Measurements from ENCODE around the gene PRTFDC1.

Gene PRTFDC1

DNA sequence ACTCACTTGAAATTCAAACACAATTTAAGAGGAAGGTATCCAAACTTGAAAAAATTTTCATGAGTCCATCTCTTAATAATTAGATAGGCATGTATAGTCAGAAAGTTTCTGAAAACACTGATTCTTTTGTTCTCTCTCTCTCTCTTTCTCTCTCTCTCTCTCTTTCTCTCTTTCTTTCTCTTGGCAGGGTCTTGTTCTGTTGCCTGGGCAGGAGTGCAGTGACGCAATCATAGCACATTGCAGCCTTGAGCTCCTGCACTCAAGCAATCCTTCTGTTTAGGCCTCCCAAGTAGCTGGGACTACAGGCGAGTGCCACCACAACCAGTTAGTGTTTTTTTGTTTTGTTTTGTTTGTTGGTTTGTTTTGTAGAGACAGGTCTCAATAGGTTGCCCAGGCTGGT lies 59.3 kb downstream of the PRTFDC1 start:
- H3K27ac Mint-ChIP-seq, result no peak overlapping the region

DNA sequence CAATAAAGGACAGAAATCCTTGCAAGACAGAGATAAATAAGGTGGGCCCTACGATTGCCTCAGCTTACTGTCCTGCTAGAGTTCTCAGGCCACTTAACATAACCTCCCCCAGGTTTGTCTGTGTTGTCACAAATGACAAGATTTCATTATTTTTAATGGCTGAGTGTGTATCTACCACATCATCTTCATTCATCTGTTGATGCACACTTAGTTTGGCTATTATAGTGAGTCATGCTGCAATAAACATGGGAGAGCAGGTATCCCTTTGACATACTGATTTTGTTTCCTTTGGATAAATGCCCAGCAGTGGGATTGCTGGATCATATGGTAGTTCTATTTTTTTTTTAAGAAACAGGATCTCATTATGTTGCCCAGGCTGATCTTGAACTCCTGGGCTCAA lies 60.6 kb downstream of the PRTFDC1 start:
- H3K9me3 Mint-ChIP-seq, result peaks cover 7% of the 10 kb centered on the region
- no peak overlapping the region for H3K27ac Mint-ChIP-seq
- no peaks in the 10 kb centered on the region for H3K27me3 Mint-ChIP-seq (ENCODE audit: low read depth)
- H3K36me3 Mint-ChIP-seq (ENCODE audit: low read depth), result peaks cover 9% of the 10 kb centered on the region
- H3K4me1 Mint-ChIP-seq (ENCODE audit: low read depth), result peaks cover 20% of the 10 kb centered on the region
- H3K4me3 Mint-ChIP-seq, result no peak overlapping the region

More for the DNA sequence above, 59.3 kb downstream of the PRTFDC1 start:
- peaks cover 12% of the 10 kb centered on the region for H3K36me3 Mint-ChIP-seq (ENCODE audit: low read depth)
- H3K27me3 Mint-ChIP-seq (ENCODE audit: low read depth), result no peaks in the 10 kb centered on the region
- H3K9me3 Mint-ChIP-seq, result no peaks in the 10 kb centered on the region
- no peak overlapping the region for H3K4me3 Mint-ChIP-seq
- H3K4me1 Mint-ChIP-seq (ENCODE audit: low read depth), result peaks cover 21% of the 10 kb centered on the region

DNA sequence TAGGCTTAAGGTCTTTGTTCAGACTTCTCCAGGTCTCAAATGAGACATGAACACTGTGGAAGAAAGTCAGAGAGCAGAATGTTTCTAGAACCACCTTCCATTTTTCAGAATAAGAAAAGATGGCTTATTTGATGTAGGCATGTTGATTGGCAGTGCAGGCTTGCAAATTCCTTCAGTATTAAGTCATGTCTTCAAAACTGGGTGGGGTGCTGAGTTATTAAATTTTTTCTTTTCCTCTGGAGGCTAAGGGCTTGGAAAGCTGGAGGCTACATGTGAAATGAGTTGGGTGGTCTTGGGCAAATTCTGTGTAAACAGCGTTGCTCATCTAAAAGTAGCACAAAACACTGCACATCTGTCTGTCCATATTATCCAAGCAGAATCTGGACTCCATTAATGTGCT lies 62.8 kb downstream of the PRTFDC1 start:
- Mint-ChIP-seq H3K27ac (no peak overlapping the region), H3K4me3 (no peak overlapping the region), H3K27me3 (ENCODE audit: low read depth) (no peaks in the 10 kb centered on the region), H3K4me1 (ENCODE audit: low read depth) (peaks cover 17% of the 10 kb centered on the region), H3K9me3 (peaks cover 7% of the 10 kb centered on the region), H3K36me3 (ENCODE audit: low read depth) (peaks cover 9% of the 10 kb centered on the region)

DNA sequence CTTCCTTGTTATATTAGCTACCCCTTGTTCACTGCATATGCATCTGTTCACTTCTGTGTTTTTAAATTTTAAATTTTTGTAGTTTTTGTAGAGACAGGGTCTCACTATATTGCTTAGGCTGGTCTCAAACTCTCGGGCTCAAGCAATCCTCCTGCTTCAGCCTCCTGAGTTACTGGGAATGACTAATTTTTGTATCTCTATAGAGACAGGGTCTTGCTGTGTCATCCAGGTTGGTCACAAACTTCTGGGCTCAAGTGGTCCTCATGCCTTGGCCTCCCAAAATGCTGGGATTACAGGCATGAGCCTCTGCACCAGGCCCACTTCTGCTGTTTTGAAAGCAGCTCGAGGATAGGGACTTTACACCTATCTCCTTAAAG lies 64.6 kb downstream of the PRTFDC1 start:
- Mint-ChIP-seq H3K36me3 (ENCODE audit: low read depth) (peaks cover 9% of the 10 kb centered on the region), H3K9me3 (peaks cover 7% of the 10 kb centered on the region), H3K27me3 (ENCODE audit: low read depth) (no peaks in the 10 kb centered on the region), H3K27ac (peak overlapping the region; percentile 88), H3K4me1 (ENCODE audit: low read depth) (peaks cover 18% of the 10 kb centered on the region), H3K4me3 (peak overlapping the region; percentile 73)

DNA sequence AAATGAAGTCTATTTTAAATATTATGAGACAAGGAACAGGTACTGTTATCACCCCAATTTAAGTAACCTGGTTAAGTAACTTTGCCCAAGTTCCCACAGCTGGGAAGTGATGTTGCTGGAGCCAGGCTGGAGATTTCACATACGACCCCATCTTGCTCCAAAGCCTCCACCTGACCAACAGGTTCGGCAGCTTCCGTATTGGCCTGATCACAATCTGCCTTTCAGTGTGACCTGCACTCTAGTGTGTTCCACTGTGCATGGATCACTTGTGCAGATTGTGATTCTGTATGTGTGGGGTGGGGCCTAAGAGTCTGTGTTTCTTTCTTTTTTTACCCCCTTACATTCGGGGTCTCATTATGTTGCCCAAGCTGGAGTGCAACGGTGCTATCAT lies 66.1 kb downstream of the PRTFDC1 start:
- no peak overlapping the region for H3K27ac Mint-ChIP-seq
- H3K9me3 Mint-ChIP-seq, result peaks cover 7% of the 10 kb centered on the region
- peaks cover 23% of the 10 kb centered on the region for H3K4me1 Mint-ChIP-seq (ENCODE audit: low read depth)
- H3K27me3 Mint-ChIP-seq (ENCODE audit: low read depth), result no peaks in the 10 kb centered on the region
- no peak overlapping the region for H3K4me3 Mint-ChIP-seq
- H3K36me3 Mint-ChIP-seq (ENCODE audit: low read depth), result peaks cover 9% of the 10 kb centered on the region

DNA sequence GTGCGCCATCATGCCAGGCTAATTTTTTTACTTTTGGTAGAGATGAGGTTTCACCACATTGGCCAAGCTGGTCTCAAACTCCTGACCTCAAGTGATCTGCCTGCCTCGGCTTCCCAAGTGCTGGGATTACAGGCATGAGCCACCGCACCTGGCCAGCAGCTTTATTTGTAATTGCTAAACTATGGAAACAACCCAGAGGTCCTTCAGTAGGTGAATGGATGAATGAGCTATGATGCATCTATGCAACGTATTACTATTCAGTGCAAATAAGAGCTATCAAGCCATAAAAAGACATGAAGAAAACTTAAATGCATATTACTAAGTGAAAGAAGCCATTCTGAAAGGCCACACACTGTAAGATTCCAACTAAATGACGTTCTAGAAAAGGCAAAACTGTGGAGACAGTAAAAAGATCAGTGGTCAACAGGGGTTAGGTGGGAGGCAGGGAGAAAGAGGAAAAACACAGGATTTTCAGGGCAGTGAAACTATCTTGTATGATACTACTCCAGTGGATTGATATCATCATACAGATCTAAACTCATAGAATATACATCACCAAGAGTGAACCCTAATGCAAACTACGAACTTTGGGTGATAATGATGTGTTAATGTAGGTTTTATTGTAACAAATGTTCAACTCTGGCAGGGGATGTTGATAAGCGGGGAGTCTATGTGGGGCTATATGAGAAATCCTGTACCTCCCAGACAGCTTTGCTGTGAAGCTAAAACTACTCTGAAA lies 66.7 kb downstream of the PRTFDC1 start:
- peaks cover 24% of the 10 kb centered on the region for H3K4me1 Mint-ChIP-seq (ENCODE audit: low read depth)
- no peaks in the 10 kb centered on the region for H3K27me3 Mint-ChIP-seq (ENCODE audit: low read depth)
- no peak overlapping the region for H3K27ac Mint-ChIP-seq
- H3K4me3 Mint-ChIP-seq, result no peak overlapping the region
- H3K36me3 Mint-ChIP-seq (ENCODE audit: low read depth), result peaks cover 9% of the 10 kb centered on the region
- peaks cover 7% of the 10 kb centered on the region for H3K9me3 Mint-ChIP-seq

DNA sequence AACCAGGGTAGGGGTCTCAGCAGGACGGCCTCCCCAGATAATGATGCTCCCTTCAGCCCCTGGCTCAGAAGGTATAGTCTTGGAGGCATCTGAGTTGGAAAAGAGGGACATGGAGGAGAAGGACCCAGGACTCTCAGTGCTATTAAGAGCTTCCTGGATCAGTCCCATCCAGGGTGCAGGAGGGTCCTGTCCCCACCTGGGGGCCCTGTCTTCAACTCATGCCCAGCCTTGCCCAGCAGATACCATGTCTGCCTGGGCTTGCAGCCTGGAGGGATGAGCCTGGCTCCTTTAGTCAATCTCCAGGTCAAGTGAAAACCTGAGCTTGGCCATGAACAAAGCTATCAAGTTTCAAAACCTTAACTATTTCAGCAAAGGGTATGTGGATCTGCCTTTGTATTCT lies 67.6 kb downstream of the PRTFDC1 start:
- peaks cover 24% of the 10 kb centered on the region for H3K4me1 Mint-ChIP-seq (ENCODE audit: low read depth)
- H3K4me3 Mint-ChIP-seq, result no peak overlapping the region

DNA sequence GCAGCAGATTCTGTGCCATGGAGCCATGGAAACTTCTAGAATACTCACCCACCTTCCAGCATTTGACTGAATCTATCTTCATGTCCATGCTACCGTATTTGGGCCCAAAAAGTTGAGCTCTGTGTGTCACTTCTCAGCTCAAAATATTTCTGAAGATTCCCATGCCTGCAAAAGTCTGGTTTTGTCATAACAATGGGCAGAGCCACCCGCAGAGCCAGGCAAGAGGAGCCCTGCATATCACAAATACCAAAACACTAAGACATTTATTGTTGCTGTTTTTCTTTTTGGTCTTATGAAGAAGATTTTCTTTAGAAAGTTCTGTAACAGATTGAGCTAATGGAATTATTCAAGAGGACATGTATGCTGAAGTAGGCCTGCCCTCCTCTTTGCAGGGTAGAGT lies 68.1 kb downstream of the PRTFDC1 start:
- H3K36me3 Mint-ChIP-seq (ENCODE audit: low read depth), result peaks cover 6% of the 10 kb centered on the region
- H3K4me1 Mint-ChIP-seq (ENCODE audit: low read depth), result peaks cover 23% of the 10 kb centered on the region
- peaks cover 7% of the 10 kb centered on the region for H3K9me3 Mint-ChIP-seq
- H3K27ac Mint-ChIP-seq, result no peak overlapping the region
- H3K4me3 Mint-ChIP-seq, result no peak overlapping the region
- no peaks in the 10 kb centered on the region for H3K27me3 Mint-ChIP-seq (ENCODE audit: low read depth)

More for the DNA sequence above, 67.6 kb downstream of the PRTFDC1 start:
- Mint-ChIP-seq H3K27me3 (ENCODE audit: low read depth) (no peaks in the 10 kb centered on the region), H3K36me3 (ENCODE audit: low read depth) (peaks cover 6% of the 10 kb centered on the region), H3K9me3 (peaks cover 7% of the 10 kb centered on the region), H3K27ac (no peak overlapping the region)

DNA sequence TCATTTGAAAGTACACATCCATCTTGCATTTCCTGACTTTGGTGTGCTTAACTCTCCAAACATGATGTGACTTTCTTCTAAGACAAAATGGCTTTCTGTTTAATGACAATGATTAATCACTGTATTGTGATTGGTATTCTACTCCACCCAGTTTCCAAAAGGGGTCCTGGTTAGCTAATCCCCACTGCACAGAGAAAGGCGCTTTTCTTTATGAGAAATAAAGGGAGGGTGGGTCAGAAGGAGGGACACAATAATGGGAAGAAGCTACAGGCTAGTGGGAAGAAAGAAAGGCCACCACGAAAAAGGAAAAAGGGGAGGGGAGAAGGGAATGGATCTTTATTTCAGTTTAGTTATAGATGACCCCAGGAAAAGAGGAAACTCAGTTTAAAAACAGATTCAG lies 69.2 kb downstream of the PRTFDC1 start:
- Mint-ChIP-seq H3K36me3 (ENCODE audit: low read depth) (peaks cover 6% of the 10 kb centered on the region), H3K4me3 (no peak overlapping the region), H3K27ac (no peak overlapping the region), H3K4me1 (ENCODE audit: low read depth) (peaks cover 19% of the 10 kb centered on the region), H3K9me3 (peaks cover 10% of the 10 kb centered on the region), H3K27me3 (ENCODE audit: low read depth) (no peaks in the 10 kb centered on the region)

DNA sequence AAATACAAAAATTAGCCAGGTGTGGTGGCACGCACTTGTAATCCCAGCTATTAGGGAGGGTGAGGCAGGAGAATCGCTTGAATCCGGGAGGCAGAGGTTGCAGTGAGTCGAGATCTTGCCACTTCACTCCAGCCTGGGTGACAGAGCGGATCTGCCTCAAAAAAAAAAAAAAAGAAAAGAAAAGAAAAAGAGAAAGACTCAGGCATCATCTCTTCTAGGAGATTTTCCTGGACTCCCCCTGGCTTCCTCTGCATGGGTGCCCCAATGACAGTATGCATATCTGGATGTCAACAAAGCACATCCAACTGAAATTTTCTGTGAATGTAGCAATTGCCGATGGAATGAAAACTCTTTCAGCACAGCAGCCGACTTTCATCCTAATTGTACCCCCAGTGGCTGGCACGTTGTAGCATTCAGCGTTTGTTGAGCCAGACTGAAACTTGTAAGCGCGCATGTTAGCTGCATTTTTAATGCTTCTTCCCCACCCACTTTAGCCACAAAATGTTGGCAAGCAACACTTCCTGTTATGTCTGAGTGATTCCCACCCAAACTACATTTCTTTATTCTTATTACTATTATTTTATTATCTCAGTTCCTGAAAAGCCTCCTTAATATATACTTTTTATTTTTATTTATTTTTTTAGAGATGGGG lies 70.2 kb downstream of the PRTFDC1 start:
- Mint-ChIP-seq H3K4me3 (peak overlapping the region; percentile 7), H3K9me3 (peaks cover 7% of the 10 kb centered on the region), H3K27ac (no peak overlapping the region), H3K36me3 (ENCODE audit: low read depth) (peaks cover 1% of the 10 kb centered on the region), H3K4me1 (ENCODE audit: low read depth) (peaks cover 12% of the 10 kb centered on the region), H3K27me3 (ENCODE audit: low read depth) (no peaks in the 10 kb centered on the region)

DNA sequence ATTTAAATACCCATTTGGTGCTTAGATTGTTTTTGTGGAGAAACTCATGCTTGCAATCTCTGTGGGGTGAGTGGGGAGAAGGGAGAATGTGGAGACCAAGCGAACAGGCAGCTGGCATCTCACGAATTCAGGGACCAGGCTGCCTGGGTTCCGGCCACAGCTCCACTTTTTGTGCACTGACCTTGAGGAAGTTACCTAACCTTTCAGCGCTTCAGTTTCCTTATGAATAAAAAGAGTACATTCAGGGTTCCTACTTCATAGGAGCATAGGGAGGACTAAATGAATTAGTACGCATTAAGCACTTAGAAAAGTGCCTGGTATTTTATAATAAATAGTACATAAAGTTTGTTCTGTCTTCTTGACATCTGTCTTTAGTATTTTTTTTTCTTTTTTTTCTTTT lies 72.5 kb downstream of the PRTFDC1 start:
- H3K9me3 Mint-ChIP-seq, result peaks cover 18% of the 10 kb centered on the region
- H3K4me1 Mint-ChIP-seq (ENCODE audit: low read depth), result peaks cover 10% of the 10 kb centered on the region
- H3K27ac Mint-ChIP-seq, result no peak overlapping the region
- no peaks in the 10 kb centered on the region for H3K27me3 Mint-ChIP-seq (ENCODE audit: low read depth)
- peaks cover 7% of the 10 kb centered on the region for H3K36me3 Mint-ChIP-seq (ENCODE audit: low read depth)
- no peak overlapping the region for H3K4me3 Mint-ChIP-seq

DNA sequence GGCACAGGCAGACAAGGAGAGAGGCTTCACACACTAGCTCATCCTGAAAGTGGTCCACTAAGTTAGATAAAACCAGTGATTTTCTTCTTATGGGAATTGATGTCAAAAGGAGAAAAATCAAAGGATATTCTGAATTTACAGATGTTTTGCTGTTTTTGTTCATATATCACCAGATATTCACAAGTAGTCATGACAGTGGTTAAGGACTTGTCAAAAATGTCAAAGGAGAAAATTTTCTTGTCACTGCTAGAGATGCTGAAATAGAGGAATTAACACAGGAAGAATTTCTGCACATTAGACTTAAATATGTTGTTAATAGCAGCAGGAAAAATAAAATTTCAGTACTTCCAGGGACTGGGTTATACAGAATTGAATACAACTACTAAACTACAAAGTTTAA lies 78.3 kb downstream of the PRTFDC1 start:
- Mint-ChIP-seq H3K36me3 (ENCODE audit: low read depth) (peaks cover 8% of the 10 kb centered on the region), H3K27ac (no peak overlapping the region), H3K4me1 (ENCODE audit: low read depth) (no peaks in the 10 kb centered on the region), H3K4me3 (no peak overlapping the region), H3K27me3 (ENCODE audit: low read depth) (no peaks in the 10 kb centered on the region), H3K9me3 (peaks cover 29% of the 10 kb centered on the region)

DNA sequence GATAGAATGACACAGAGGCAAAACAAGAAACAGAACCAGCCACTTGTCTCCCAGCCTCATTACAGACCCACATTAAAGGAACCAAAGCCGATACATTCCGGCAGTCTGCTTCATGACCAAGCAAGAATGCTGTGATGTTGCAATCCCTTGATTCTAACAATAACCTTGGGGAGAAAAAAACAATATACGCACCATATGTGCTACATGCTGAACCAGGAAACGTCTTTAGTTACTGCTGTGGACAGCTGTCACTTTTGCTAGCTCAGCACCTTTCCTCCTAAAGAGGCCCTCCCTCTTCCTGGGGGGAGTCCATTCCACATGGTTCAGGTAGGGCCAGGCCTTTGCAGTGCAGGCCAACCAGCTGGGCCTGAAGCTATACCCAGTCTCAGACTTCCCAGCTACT lies 79.1 kb downstream of the PRTFDC1 start:
- no peak overlapping the region for H3K4me3 Mint-ChIP-seq
- peaks cover 8% of the 10 kb centered on the region for H3K36me3 Mint-ChIP-seq (ENCODE audit: low read depth)
- H3K27ac Mint-ChIP-seq, result no peak overlapping the region
- no peaks in the 10 kb centered on the region for H3K4me1 Mint-ChIP-seq (ENCODE audit: low read depth)
- peaks cover 27% of the 10 kb centered on the region for H3K9me3 Mint-ChIP-seq
- H3K27me3 Mint-ChIP-seq (ENCODE audit: low read depth), result no peaks in the 10 kb centered on the region

DNA sequence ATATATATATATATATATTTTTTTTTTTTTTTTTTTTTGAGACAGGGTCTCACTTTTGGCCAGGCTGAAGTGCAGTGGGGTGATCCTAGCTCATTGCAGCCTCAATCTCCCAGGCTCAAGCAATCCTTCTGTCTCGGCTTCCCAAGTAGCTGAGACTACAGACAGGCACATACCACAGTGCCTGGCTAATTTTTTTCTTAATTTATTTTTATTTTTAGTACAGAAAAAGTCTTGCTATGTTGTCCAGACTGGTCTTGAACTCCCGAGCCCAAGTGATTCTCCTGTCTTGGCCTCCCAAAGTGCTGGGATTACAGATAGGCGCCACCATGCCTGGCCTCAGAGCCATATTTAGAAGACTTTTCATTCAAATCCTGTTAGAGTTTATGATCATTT lies 79.6 kb downstream of the PRTFDC1 start:
- no peak overlapping the region for H3K27ac Mint-ChIP-seq
- H3K4me3 Mint-ChIP-seq, result no peak overlapping the region

DNA sequence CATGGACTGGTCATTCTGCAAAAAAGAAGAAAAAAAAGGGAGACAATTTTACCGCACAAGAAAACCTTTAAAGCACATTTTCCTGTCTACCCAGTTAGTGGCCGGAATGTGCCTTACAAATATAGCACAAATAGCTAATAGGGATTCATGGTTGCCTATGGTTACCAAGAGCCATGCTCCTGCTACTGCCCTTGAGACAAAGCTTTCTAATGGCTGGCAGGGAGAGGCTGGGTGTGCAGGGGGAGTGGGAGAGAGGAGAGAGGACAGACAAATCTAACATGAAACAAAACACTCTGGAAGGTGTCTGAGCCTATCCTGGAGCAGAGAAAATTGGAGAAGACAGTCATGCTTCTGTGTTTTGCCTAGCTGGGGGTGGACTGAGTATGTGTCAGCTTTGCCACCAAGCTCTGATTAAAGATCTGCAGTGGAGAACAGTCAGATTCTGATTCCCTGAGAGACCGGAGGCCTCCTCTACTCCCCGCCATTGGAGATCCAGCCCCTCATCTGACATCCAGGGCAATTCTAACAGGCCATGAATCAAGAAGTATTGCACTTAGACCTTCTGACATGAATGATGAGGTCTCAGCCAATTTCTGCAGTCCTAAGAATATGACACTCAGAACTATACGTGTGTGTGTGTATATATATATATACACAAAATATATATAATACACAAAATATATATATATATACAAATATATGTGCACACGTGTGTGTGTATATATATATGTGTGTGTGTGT lies 80.2 kb downstream of the PRTFDC1 start:
- peaks cover 24% of the 10 kb centered on the region for H3K9me3 Mint-ChIP-seq
- H3K4me3 Mint-ChIP-seq, result no peak overlapping the region
- H3K27me3 Mint-ChIP-seq (ENCODE audit: low read depth), result no peaks in the 10 kb centered on the region
- peaks cover 2% of the 10 kb centered on the region for H3K4me1 Mint-ChIP-seq (ENCODE audit: low read depth)
- H3K36me3 Mint-ChIP-seq (ENCODE audit: low read depth), result peaks cover 8% of the 10 kb centered on the region
- H3K27ac Mint-ChIP-seq, result no peak overlapping the region

More for the DNA sequence above, 79.6 kb downstream of the PRTFDC1 start:
- peaks cover 25% of the 10 kb centered on the region for H3K9me3 Mint-ChIP-seq
- H3K4me1 Mint-ChIP-seq (ENCODE audit: low read depth), result no peaks in the 10 kb centered on the region
- no peaks in the 10 kb centered on the region for H3K27me3 Mint-ChIP-seq (ENCODE audit: low read depth)
- peaks cover 8% of the 10 kb centered on the region for H3K36me3 Mint-ChIP-seq (ENCODE audit: low read depth)

All from T-helper 1 cell treated with Interleukin-12 subunit alpha and Interleukin-12 subunit beta and Interleukin-4 antibody, amounts not matched to agents 30 μg/mL and 1 μg/mL, for 36 hours (primary cell).